GM23338 (cell line): ENCODE data around the gene MED16. TPM values are rescaled to one million over a fixed set of nuclear protein-coding genes. Genes with fewer than 3 reads are reported as not detected.
A peak's percentile ranks its signal among the peaks of the same experiment; 100 is the strongest.

Experiments used
- ATAC-seq: fragments of 200-7000 bp; cut with Tn5 transposase; 3 replicates; pipeline ENCODE4 v1.9.1; 2020
- DNase-seq: peaks from one replicate; pipeline ENCODE4 v3.0.0-alpha.2; 2015; ENCODE audit warnings: low spot score
- H2AFZ ChIP-seq: fragments of 200-600 bp; sonication (generic); 2 replicates; pipeline ENCODE4 v1.8.0; 2016; ENCODE audit warnings: antibody characterized with exemption, mild to moderate bottlenecking, moderate library complexity
- H3F3A ChIP-seq: fragments of 200-600 bp; sonication (generic); replicated peaks from 2 replicates; pipeline ENCODE4 v1.8.0; 2017; ENCODE audit warnings: antibody characterized with exemption, mixed run types, low read depth
- H3K27ac ChIP-seq: fragments of 200-600 bp; sonication (generic); 2 replicates; pipeline ENCODE4 v1.6.1; 2016; ENCODE audit warnings: low read depth
- H3K27me3 ChIP-seq: fragments of 200-600 bp; sonication (generic); 2 replicates; pipeline ENCODE4 v1.8.0; 2016; ENCODE audit warnings: mild to moderate bottlenecking, mixed run types, moderate library complexity; ENCODE audit not compliant: insufficient read depth
- H3K36me3 ChIP-seq: fragments of 200-600 bp; sonication (generic); 2 replicates; pipeline ENCODE4 v1.8.0; 2016; ENCODE audit warnings: mild to moderate bottlenecking; ENCODE audit not compliant: insufficient read depth
- H3K4me1 ChIP-seq: fragments of 200-600 bp; sonication (generic); 2 replicates; pipeline ENCODE4 v1.8.0; 2016; ENCODE audit warnings: mild to moderate bottlenecking, moderate library complexity; ENCODE audit not compliant: insufficient read depth
- H3K4me2 ChIP-seq: fragments of 200-600 bp; sonication (generic); 2 replicates; pipeline ENCODE4 v1.7.1; 2017; ENCODE audit warnings: mixed run types
- H3K4me3 ChIP-seq: fragments of 200-600 bp; sonication (generic); 2 replicates; pipeline ENCODE4 v1.6.1; 2016; ENCODE audit warnings: mixed run types
- H3K79me2 ChIP-seq: fragments of 200-600 bp; sonication (generic); replicated peaks from 2 replicates; pipeline ENCODE4 v1.8.0; 2017; ENCODE audit warnings: mild to moderate bottlenecking; ENCODE audit not compliant: insufficient read depth
- H3K9me2 ChIP-seq: fragments of 200-600 bp; sonication (generic); 2 replicates; pipeline ENCODE4 v1.8.0; 2017; ENCODE audit not compliant: insufficient read depth
- H4K20me1 ChIP-seq: fragments of 200-600 bp; sonication (generic); replicated peaks from 2 replicates; pipeline ENCODE4 v1.8.0; 2017; ENCODE audit warnings: mild to moderate bottlenecking; ENCODE audit not compliant: insufficient read depth
- H3K27ac Mint-ChIP-seq: 2 replicates; pipeline ENCODE4 v1.8.0; 2020; ENCODE audit warnings: inconsistent platforms, mild to moderate bottlenecking, moderate library complexity, mixed read lengths
- H3K27me3 Mint-ChIP-seq: 3 replicates; pipeline ENCODE4 v1.8.0; 2022; ENCODE audit warnings: low read depth, mild to moderate bottlenecking, moderate library complexity, mixed read lengths, inconsistent platforms; ENCODE audit not compliant: insufficient read depth, poor library complexity
- H3K36me3 Mint-ChIP-seq: 3 replicates; pipeline ENCODE4 v1.8.0; 2021; ENCODE audit warnings: low read depth, mild to moderate bottlenecking, inconsistent platforms, moderate library complexity, mixed read lengths
- H3K4me1 Mint-ChIP-seq: 3 replicates; pipeline ENCODE4 v1.8.0; 2020; ENCODE audit warnings: mild to moderate bottlenecking, inconsistent platforms, mixed read lengths
- H3K4me3 Mint-ChIP-seq: 3 replicates; pipeline ENCODE4 v1.8.0; 2021; ENCODE audit warnings: moderate library complexity, mild to moderate bottlenecking, inconsistent platforms, mixed read lengths
- H3K9me3 Mint-ChIP-seq: 3 replicates; pipeline ENCODE4 v1.8.0; 2020; ENCODE audit warnings: moderate library complexity, mild to moderate bottlenecking, inconsistent platforms, mixed read lengths
- CREB1 ChIP-seq: fragments of 250-450 bp; sonication (Bioruptor Pico); IDR thresholded peaks from 2 replicates; pipeline ENCODE4 v1.5.0; 2020; ENCODE audit warnings: low read depth, mild to moderate bottlenecking, moderate library complexity
- ETS1 ChIP-seq: IDR thresholded peaks from 2 replicates; pipeline ENCODE4 v1.6.1; 2016; ENCODE audit warnings: antibody characterized with exemption
- EZH2 ChIP-seq: fragments of 200-600 bp; sonication (generic); IDR thresholded peaks from one replicate; pipeline ENCODE4 v1.8.0; 2017; ENCODE audit warnings: antibody characterized with exemption, mild to moderate bottlenecking, low read depth; ENCODE audit not compliant: unreplicated experiment
- EZH2phosphoT487 ChIP-seq: fragments of 200-600 bp; sonication (generic); IDR thresholded peaks from one replicate; pipeline ENCODE4 v1.8.1; 2018; ENCODE audit warnings: antibody characterized with exemption; ENCODE audit not compliant: unreplicated experiment
- JUNB ChIP-seq: IDR thresholded peaks from one replicate; pipeline ENCODE4 v1.6.1; 2016; ENCODE audit warnings: antibody characterized with exemption; ENCODE audit not compliant: unreplicated experiment
- NANOG ChIP-seq: IDR thresholded peaks from 2 replicates; pipeline ENCODE4 v1.6.1; 2016; ENCODE audit warnings: antibody characterized with exemption, borderline replicate concordance
- POLR2AphosphoS5 ChIP-seq: IDR thresholded peaks from 2 replicates; pipeline ENCODE4 v1.6.1; 2016; ENCODE audit warnings: antibody characterized with exemption, low read depth
- REST ChIP-seq: IDR thresholded peaks from one replicate; pipeline ENCODE4 v1.6.1; 2018; ENCODE audit warnings: antibody characterized with exemption; ENCODE audit not compliant: unreplicated experiment
- STAT1 ChIP-seq: IDR thresholded peaks from one replicate; pipeline ENCODE4 v1.6.1; 2016; ENCODE audit warnings: antibody characterized with exemption; ENCODE audit not compliant: unreplicated experiment
- ZNF114 ChIP-seq: fragments of 250-450 bp; sonication (Bioruptor Pico); IDR thresholded peaks from 2 replicates; pipeline ENCODE4 v1.5.0; 2020; ENCODE audit warnings: mild to moderate bottlenecking, moderate library complexity
- ZNF331 ChIP-seq: fragments of 250-450 bp; sonication (Bioruptor Pico); IDR thresholded peaks from 2 replicates; pipeline ENCODE4 v1.5.0; 2020; ENCODE audit warnings: low read depth, mild to moderate bottlenecking, moderate library complexity
- polyA plus RNA-seq: library from polyadenylated mRNA; unstranded; fragments of >200 nt; fragmentation: Nextera tagmentation; extraction: Ambion mirVana; gene quantifications from 2 replicates; pipeline ENCODE4 v1.2.1, GENCODE V29; 2016
- total RNA-seq: library from RNA; depleted of rRNA; stranded (reverse); fragments of >200 nt; shearing (Covaris generic); gene quantifications from 2 replicates; pipeline ENCODE4 v1.2.3, GENCODE V29; 2014
- TF ChIP-seq, protein P1 (sequence below): fragments of 250-450 bp; sonication (Bioruptor Pico); IDR thresholded peaks from 2 replicates; pipeline ENCODE4 v1.5.0; 2020; ENCODE audit warnings: mild to moderate bottlenecking, moderate library complexity
- TF ChIP-seq, protein P2 (sequence below), 2 experiments: fragments of 200-600 bp in 1 of 2; sonication (generic) in 1 of 2; conservative IDR thresholded peaks; 2 replicates each; pipeline versions ENCODE4 v1.5.1 to v1.6.1; 2016 to 2017; ENCODE audit warnings: antibody characterized with exemption in 2 of 2, low read depth in 2 of 2, mild to moderate bottlenecking in 2 of 2, moderate library complexity in 1 of 2

Gene MED16
- total and polyA plus RNA-seq, 2 experiments from 2014 or later, result 52.7 to 73.6 TPM

DNA sequence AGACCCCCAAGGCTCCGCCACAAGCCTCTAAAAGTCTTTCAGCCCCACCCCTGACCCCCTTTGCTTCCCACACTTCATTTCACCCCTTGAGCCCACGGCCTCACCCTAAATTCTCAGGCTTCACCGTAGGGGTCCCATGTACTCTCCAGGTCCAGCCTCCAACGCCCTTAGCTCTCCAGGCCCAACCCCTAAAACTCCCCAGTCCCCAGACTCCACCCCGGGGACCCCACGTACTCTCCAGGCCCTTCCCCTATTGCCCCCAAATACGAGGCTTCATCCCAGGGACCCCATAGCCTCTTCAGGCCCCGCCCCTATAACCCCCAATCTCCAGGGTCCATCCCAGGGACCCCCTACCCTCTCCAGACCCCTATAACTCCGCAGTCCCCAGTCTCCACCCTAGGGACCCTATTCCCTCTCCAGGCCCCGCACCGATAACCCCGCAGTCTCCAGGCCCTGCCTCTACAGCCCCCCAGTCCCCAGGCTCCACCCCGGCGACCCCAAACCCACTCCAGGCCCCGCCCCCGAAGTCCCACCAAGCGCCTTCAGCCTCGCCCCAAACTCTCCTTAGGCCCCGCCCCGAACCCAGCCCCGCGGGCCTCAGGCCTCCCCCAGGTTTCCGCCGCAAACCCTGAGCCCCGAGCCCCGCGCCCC, 619 bp downstream of the MED16 start:
- H3K36me3 ChIP-seq, result no peaks in the 10 kb centered on the region
- Mint-ChIP-seq H3K36me3 (peaks cover 13% of the 10 kb centered on the region), H3K27me3 (peaks cover 22% of the 10 kb centered on the region), H3K27ac (no peak overlapping the region), H3K4me1 (no peaks in the 10 kb centered on the region; the same call in 2 of the 3 replicates), H3K4me3 (peak overlapping the region; percentile 82), H3K9me3 (peaks cover 3% of the 10 kb centered on the region; the same call in 1 of the 3 replicates)
- H3K79me2 ChIP-seq, result no peaks in the 10 kb centered on the region; the same call in 1 of the 2 replicates
- peaks cover 3% of the 10 kb centered on the region; the same call in 1 of the 2 replicates for H3F3A ChIP-seq
- H3K4me3 ChIP-seq, result peak overlapping the region; percentile 76
- H4K20me1 ChIP-seq, result no peaks in the 10 kb centered on the region; the same call in 1 of the 2 replicates
- ATAC-seq (peak; percentile 4; the same call in 2 of the 3 replicates), DNase-seq (peak; percentile 59)
- H3K9me2 ChIP-seq, result no peaks in the 10 kb centered on the region
- H3K27ac ChIP-seq, result no peak overlapping the region
- H3K27me3 ChIP-seq, result no peaks in the 10 kb centered on the region
- H2AFZ ChIP-seq, result no peak overlapping the region
- H3K4me1 ChIP-seq, result no peaks in the 10 kb centered on the region
- peak overlapping the region; percentile 86 for H3K4me2 ChIP-seq
- TF ChIP-seq EZH2phosphoT487, result no peak
- TF ChIP-seq ZNF114 (CRISPR knock-in tag), result no peak
- no peak for TF ChIP-seq CREB1 (CRISPR knock-in tag)
- TF ChIP-seq, protein P1, sequence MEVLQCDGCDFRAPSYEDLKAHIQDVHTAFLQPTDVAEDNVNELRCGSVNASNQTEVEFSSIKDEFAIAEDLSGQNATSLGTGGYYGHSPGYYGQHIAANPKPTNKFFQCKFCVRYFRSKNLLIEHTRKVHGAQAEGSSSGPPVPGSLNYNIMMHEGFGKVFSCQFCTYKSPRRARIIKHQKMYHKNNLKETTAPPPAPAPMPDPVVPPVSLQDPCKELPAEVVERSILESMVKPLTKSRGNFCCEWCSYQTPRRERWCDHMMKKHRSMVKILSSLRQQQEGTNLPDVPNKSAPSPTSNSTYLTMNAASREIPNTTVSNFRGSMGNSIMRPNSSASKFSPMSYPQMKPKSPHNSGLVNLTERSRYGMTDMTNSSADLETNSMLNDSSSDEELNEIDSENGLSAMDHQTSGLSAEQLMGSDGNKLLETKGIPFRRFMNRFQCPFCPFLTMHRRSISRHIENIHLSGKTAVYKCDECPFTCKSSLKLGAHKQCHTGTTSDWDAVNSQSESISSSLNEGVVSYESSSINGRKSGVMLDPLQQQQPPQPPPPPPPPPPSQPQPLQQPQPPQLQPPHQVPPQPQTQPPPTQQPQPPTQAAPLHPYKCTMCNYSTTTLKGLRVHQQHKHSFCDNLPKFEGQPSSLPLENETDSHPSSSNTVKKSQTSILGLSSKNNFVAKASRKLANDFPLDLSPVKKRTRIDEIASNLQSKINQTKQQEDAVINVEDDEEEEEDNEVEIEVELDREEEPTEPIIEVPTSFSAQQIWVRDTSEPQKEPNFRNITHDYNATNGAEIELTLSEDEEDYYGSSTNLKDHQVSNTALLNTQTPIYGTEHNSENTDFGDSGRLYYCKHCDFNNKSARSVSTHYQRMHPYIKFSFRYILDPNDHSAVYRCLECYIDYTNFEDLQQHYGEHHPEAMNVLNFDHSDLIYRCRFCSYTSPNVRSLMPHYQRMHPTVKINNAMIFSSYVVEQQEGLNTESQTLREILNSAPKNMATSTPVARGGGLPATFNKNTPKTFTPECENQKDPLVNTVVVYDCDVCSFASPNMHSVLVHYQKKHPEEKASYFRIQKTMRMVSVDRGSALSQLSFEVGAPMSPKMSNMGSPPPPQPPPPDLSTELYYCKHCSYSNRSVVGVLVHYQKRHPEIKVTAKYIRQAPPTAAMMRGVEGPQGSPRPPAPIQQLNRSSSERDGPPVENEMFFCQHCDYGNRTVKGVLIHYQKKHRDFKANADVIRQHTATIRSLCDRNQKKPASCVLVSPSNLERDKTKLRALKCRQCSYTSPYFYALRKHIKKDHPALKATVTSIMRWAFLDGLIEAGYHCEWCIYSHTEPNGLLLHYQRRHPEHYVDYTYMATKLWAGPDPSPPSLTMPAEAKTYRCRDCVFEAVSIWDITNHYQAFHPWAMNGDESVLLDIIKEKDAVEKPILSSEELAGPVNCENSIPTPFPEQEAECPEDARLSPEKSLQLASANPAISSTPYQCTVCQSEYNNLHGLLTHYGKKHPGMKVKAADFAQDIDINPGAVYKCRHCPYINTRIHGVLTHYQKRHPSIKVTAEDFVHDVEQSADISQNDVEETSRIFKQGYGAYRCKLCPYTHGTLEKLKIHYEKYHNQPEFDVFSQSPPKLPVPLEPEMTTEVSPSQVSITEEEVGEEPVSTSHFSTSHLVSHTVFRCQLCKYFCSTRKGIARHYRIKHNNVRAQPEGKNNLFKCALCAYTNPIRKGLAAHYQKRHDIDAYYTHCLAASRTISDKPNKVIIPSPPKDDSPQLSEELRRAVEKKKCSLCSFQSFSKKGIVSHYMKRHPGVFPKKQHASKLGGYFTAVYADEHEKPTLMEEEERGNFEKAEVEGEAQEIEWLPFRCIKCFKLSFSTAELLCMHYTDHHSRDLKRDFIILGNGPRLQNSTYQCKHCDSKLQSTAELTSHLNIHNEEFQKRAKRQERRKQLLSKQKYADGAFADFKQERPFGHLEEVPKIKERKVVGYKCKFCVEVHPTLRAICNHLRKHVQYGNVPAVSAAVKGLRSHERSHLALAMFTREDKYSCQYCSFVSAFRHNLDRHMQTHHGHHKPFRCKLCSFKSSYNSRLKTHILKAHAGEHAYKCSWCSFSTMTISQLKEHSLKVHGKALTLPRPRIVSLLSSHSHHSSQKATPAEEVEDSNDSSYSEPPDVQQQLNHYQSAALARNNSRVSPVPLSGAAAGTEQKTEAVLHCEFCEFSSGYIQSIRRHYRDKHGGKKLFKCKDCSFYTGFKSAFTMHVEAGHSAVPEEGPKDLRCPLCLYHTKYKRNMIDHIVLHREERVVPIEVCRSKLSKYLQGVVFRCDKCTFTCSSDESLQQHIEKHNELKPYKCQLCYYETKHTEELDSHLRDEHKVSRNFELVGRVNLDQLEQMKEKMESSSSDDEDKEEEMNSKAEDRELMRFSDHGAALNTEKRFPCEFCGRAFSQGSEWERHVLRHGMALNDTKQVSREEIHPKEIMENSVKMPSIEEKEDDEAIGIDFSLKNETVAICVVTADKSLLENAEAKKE (CRISPR knock-in tag), result no peak
- no peak for TF ChIP-seq EZH2
- no peak for TF ChIP-seq REST
- TF ChIP-seq NANOG, result no peak
- TF ChIP-seq, protein P2, sequence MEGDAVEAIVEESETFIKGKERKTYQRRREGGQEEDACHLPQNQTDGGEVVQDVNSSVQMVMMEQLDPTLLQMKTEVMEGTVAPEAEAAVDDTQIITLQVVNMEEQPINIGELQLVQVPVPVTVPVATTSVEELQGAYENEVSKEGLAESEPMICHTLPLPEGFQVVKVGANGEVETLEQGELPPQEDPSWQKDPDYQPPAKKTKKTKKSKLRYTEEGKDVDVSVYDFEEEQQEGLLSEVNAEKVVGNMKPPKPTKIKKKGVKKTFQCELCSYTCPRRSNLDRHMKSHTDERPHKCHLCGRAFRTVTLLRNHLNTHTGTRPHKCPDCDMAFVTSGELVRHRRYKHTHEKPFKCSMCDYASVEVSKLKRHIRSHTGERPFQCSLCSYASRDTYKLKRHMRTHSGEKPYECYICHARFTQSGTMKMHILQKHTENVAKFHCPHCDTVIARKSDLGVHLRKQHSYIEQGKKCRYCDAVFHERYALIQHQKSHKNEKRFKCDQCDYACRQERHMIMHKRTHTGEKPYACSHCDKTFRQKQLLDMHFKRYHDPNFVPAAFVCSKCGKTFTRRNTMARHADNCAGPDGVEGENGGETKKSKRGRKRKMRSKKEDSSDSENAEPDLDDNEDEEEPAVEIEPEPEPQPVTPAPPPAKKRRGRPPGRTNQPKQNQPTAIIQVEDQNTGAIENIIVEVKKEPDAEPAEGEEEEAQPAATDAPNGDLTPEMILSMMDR (conservative IDR thresholded peaks at IDR 0.05; ENCODE audit: low read depth in 2 of 2), result no peak
- TF ChIP-seq JUNB, result no peak
- TF ChIP-seq POLR2AphosphoS5, result no peak
- TF ChIP-seq ZNF331 (CRISPR knock-in tag), result no peak
- no peak for TF ChIP-seq ETS1
- TF ChIP-seq STAT1, result no peak
